ENCODE data around the gene USH2A.

GRCh38 chr1:216390956-216391355, 32.3 kb downstream of the USH2A start:
- TF ChIP-seq POLR2A (IDR thresholded peaks at IDR 0.05) (no peak), CTCF (IDR thresholded peaks at IDR 0.05) (no peak)

All from adrenal gland (tissue), 5 donors.